HG02678 (cell line): ENCODE measurements around the gene SMARCAD1.

Experiments
- ATAC-seq: cut with Tn5 transposase; IDR thresholded peaks from one replicate; pipeline ENCODE4 v1.9.1; 2021; ENCODE audit warnings: mild to moderate bottlenecking, moderate library complexity; ENCODE audit not compliant: unreplicated experiment

Gene SMARCAD1

DNA sequence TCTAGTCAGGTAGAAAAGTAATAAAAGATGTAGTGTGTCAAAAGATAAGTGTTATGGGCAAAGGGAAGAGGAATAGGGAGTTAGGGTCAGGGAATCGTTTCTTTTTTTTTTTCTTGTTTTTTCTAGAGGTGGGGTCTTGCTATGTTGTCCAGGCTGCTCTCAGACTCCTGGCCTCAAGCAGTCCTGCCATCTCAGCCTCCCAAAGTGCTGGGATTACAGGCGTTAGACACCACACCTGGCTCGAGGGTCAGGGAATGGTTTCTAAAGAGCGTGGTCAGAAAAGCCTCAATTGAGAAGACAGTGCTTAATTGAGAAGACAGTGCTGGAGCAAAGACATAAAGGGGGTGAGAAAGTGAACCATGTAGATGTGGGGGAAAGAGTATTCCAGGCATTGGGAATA lies 19.1 kb downstream of the SMARCAD1 start:
- ATAC-seq = no peak

DNA sequence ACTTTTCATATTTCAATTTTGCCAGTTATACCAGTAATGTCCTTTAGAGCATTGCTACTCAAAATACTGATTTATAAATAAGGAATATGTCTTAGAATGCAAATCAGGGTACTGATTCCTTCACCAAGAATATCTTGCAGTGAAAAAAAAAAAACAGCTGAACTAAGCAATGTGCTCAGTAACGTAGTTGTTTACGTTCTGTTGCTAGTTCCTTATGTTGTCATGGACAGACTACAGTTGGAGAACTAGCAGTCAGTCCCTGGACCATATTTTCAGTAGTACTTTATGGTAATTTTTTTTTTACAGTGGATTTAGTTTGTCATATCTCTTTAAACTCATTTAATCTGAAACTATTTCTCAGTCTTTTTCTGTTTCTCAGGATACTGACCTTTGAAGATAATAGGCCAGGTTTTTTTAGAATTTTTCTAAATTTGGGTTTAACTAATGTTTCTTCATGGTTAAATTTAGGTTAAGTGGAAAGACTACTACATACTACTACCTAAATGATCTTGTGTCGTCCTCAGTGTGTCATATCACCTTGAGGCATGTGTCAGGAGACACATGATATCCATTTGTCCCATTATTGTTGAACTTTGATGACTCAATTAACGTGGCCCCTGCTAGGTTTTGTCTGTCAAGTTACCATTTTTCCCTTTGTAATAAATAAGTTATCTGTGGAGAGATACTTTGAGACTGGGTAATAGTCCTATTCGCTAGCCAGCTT lies 21.0 kb downstream of the SMARCAD1 start:
- no peak for ATAC-seq

DNA sequence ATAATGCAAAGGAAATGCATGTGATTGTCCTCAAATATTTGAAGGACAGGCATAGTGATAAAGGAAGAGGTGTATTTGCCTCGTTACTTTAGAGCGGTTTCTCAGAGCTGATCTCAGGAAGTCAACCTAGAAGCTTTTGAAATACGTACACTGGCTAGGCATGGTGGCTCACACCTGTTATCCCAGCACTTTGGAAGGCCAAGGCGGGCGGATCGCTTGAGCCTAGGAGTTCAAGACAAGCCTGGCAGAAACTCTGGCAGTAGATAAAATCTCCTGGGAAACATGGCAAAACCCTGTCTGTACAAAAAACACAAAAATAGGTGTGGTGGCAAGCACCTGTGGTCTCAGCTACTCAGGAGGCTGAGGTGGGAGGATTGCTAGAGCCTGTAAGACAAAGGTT lies 24.9 kb downstream of the SMARCAD1 start:
- no peak for ATAC-seq

DNA sequence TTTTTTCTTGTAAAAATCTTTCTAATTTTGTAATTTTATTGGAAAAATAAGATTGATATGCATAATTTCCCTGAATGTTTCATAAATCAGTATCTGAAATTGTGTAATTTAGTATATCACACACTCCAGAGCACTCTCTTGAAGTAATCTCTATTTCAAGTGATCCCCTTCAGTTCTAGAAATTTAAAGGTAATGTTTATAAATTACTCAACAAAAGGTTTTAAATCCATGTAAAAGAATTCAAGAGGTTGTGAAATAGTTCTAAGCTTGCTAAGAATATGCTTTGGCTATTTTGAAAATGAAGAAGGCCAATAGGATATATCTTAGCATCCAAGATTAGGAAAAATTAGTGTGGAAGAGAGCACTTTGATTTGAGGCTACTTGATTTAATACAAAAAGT lies 28.2 kb downstream of the SMARCAD1 start:
- no peak for ATAC-seq

DNA sequence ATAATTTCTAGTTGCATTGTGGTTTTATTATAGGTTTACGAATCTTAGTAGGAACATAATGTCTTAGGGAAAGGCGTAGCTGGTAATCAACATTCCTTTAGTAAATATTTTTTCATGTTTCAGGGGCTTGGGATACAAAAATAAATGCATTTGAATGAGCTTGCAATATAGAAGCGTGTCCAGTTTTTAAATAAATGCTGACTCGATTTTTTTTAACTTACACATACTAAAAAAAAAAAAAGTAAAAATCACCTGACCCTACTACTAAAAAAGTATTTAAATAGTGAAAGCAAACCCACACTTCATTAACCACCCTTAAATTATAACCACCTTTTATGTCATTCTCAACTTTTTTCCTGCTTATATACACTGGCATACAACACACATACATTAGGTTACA lies 29.6 kb downstream of the SMARCAD1 start:
- ATAC-seq = no peak

DNA sequence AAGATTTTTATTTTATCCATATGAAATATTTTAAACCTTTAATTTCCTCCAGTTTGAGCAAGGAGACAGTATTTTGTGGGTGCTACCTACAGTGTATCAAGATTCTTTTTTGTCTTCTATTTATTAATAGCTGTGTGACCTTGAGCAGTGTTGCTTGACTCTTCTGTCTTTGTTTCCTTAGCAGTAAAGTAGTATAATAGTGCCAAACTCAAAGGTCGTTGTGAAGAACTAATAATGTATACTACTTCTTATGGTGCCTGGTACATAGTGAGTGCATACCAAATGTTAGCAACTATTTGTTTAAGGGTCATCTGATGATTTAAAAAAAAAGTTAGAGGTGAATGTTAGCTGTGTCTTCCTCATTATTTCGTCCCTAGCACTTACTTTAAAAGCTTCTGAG lies 30.5 kb downstream of the SMARCAD1 start:
- ATAC-seq = no peak

DNA sequence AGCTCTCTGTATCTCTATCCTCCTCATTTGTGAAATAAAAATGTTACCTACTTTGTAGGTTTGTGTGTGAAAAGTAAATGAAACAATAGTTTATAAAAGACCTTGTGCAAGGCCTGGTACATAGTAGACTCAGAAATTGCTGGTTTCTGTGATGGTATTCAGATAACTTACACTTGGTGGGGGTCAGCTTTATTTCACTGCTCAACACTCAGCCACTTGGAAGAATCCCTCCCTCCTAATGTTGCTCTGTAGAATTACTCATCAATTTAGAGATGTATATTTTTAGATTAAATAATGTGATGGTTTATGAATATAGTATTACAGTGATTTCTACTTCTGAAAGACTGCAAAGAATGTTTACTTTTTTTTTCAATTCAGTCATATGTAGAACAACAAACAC lies 32.7 kb downstream of the SMARCAD1 start:
- ATAC-seq = no peak

DNA sequence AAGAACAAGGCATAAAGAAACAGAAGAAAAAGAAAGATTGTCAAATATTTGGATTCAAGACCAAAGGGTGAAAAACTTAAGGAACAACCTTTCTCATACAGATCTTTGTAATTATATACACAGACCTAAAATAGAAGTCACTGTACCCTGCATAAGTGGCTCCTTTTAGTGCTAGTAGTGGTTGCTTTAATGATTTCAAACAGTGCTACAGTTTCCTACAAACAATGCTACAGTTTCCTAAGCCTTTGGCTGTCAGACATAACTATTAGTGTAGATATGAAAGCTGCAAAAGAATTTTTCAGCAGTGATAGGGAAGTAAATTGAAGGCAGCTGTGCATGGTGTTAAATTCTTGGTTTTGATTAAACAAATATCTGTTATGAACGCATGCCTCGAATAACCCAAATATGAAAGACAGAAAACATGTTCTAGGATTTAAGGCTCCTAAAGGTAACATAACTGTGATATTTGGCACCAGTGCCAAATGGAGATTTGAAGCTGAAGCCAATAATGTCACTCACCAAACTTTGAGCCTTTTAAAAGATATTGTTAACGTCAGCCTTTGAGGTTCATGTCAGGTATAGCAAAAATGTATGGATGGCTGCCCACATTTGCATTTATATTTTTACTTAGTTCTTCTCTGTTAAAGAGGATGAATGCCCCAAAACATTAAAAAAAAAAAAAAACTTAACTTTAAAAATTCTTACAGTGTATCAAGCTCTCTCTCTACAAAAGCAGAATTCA lies 36.6 kb downstream of the SMARCAD1 start:
- ATAC-seq = no peak

DNA sequence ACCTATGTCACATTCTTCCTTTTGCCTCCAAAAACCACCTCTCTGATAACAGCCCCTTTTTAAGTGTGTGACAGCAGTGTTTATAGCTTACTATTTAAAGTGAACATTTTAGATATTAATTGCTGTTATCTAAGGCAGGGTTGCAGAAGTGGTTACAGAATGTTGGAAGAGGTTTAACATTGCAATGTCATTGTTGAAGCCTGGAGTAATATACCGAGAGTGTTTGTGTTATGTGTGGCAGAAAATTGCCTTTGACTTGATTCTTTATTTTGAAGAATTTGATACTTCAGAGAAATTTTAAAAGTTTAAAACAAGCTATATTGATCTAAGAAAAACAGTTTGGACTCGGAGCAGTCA lies 37.1 kb downstream of the SMARCAD1 start:
- ATAC-seq = no peak

DNA sequence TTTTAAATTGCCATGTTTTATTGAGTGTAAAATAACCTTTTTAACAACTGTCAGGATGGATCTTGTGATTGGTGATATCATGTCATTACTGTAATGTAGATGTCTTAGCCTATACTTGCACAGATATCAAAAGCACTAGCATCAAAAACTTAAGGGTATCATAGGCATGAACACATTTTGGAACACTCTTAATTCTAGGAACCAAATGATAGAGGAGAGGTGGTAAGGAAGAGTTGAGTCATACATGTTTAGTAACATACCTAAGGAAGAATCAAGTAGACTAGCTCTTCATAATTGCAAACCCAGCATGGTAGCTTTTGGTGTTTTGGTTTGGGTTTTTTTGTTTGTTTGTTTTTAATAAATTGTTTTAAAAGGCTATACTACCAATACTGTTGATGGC lies 43.4 kb downstream of the SMARCAD1 start:
- no peak for ATAC-seq

DNA sequence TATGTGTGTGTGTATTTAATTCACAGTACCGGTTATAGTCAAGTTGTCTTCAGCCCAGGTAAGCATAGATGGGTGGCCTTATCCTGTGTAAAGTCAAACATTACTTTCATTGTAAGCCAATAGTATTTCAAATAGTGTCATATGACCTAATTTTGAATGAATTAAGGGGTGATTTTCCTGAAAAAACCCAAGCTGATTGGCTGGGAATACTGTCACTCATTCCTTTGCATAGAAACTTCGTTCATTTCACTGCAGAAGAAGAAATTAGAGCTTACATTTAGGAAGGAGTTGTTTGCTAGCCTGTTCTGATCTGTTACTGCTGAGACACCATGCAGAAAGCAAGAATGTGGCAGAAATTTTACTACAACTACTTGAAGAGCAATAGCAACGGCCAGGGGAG lies 45.4 kb downstream of the SMARCAD1 start:
- ATAC-seq = no peak

DNA sequence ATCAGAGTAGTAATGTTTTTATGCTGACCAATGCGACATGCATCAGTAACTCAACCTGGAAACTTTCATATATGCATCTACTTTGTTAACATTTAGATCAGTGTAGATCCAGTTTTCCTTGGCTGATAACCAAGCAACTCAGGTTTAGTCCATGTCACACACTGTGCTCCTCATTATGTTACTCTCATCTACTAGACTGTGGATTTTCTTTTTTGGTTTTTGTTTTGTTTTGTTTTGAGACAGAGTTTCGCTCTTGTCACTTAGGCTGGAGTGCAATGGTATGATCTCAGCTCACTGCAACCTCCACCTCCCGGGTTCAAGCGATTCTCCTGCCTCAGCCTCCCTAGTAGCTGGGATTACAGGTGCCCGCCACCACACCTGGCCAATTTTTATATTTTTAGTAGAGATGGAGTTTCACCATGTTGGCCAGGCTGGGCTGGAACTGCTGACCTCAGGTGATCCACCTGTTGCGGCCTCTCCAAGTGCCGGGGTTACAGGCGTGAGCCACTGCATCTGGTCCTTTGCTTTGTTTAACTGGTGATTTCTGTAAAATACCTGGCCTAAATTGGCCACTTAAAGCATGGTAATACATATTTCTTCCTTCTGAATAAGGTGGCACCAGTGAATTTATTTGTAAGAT lies 48.6 kb downstream of the SMARCAD1 start:
- ATAC-seq = no peak

DNA sequence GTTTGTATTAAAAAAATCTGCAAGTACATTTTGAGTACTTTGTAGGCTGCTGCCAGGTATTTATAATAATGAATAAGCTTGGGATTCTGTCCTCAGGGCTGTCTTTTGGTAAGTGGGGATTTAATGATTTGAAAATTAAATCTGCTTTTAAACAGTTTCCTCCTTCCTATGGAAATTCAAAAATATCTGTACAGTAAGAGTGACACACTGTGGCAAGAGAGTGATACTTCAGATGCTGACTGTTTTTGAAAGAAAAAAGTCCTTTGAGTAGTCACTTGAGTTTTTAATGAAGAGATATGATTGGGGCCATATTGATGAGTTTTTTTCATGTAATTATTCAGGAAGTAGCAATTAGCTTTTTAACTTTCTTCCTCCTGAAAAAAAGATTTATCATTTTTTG lies 49.2 kb downstream of the SMARCAD1 start:
- no peak for ATAC-seq

DNA sequence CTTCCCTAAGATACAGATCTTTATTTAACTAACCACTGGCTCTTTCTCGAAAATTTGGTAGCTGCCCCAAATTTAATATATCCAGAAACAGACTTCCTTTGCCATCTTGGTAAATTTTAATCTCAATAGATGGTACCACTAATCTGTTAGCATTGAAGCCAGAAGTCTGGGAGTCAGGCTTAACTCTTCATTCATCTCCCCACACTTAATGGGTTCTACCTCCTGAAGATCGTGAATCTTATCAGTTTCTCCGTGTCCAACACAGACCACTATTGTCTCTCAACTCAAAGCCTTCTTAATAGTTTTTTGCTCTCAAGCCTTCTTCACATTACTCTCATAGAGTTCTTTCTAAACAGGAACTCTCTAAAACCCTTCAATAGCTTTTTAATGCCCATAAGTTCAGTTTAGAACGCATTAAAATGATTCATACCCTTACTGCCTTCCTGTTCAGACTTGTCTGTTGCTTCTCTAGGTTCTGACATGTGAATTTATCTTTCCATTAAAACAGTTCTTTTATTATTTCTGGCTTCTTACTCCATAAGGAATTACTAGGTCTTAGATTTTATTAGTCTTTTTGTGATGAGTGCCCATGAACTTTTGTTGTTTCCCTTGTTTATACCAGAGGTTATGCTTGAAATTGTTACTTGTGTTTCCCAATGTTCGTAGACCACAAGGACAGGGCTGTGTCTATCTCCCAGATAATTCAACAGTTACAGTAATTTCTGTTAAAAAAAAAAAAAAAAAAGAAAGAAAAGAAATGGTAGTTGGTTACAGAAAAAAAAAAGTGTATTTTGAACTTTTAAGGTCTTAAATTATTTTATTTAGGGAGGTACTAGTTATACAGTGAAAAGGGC lies 54.7 kb downstream of the SMARCAD1 start:
- no peak for ATAC-seq

DNA sequence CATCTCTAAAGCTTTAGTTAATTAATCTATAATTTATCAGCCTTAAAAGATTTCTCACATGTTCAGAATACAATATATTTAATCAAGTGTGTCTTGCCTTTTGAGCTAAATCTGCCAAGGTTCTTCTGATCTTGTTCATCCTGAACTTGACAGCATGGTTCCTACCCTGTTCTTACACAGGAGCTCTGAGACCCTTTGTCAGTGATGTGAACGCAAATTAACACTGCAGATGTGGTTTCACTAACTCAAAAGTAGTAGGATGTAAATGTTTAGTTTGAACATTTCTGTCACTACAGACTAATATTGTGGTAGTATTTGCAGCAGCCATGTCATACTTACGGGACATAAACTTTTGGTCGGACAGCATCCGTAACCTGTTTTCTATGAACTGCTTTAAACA lies 59.4 kb downstream of the SMARCAD1 start:
- ATAC-seq = no peak

DNA sequence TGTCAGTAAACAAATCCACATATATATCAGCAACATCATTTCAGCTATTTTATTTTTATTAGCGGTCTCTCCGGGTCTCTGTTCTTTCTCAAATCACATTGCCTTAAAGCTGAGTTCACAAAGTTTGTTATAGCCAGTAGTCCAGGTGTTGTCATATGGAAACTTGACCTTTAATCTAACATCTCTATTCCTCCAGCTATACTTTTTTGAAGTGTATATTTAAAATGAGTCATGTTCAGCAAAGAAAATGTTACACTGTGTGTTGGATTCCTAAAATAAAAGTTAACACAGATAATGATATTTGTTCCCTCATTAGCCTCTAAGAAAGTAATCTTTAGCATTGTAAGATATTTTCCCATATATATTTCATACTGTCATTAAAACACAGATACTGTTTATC lies 63.6 kb downstream of the SMARCAD1 start:
- ATAC-seq = no peak

DNA sequence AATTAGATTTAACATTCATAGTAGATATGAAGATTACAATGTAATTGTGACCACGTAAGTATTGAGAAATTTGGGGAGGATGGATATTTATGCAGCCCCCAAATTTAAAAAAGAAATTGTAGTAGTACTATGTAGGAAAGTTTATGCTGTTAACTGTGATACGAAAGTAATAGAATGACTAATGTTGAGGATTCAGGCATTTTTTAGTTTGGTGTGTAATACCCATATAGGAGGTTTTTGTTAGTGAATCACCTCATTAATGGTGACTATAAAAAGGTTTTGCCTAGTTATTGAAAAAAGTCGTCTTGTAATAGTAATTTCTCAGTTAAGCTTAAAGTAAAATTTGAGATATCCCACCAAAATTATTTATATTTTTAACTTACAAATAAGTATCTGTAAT lies 67.2 kb downstream of the SMARCAD1 start:
- ATAC-seq = no peak

DNA sequence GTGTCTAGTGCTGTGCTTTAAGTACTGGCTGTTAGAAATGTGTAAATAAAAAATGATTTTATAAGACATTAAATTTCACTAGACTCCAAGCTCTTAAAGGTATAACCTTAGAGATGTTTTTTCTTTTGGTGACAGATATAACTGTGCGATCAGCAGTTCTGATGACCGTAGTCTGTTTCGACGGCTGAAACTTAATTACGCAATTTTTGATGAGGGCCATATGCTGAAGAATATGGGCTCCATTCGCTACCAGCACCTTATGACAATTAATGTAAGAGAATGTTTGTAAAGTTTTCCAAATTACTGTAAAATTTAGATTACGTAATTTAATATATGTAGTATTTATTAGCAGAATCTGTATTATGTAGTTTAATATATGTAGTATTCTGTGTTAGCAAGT lies 68.5 kb downstream of the SMARCAD1 start:
- ATAC-seq = no peak

DNA sequence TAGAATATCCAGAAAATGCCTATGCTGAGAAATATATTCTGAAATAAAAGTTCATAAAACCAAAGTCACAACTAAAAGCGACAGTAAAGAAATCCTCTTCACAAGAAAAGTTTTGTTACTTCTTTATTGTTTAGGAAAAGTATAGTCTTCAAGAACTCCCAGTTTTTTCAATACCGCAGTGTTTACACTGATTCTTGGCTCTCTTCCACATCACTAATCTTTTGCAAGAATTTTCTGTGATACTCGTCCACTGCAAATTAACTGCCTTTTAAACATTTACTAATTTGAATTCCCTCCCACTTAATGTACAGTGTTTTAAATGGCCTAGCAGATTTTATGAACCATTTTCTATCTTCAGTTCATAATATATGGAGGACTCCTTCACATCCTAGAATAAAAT lies 69.9 kb downstream of the SMARCAD1 start:
- ATAC-seq = no peak

DNA sequence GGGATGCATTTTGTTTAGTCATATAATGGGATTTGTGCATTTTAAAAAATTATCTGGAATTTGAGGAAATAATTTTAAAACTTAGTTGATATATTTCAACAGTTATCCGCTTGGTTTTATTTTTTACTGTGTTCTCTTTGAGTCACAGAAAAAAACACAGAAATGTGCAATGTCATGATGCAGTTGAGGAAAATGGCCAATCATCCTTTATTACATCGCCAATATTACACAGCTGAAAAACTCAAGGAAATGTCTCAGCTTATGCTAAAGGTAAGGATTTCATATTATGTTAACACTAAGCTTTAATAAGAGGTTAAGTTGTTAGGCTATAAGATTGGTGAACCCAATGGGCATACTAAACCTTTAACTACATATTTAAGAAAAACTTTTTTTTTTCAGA lies 71.1 kb downstream of the SMARCAD1 start:
- ATAC-seq = no peak

DNA sequence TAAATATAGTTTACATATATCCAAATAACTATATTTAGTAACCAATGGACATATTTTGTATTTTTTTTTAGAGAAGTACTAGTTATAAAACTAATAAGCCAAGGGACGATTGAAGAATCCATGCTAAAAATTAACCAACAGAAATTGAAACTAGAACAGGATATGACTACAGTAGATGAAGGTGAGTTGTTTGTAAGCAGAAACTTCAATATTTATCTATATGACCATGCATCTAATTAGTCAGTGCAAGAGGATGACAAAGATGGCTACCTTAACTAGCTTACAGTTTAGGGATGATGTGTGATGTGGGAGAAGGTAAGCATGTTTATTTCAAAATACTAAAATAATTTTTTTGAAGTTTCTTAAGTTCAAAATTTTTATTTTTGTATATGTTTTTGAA lies 77.2 kb downstream of the SMARCAD1 start:
- ATAC-seq = no peak
